Gastrocnemius medialis (tissue), 4 donors: ENCODE measurements around the gene HOXB1. TPM values are rescaled to one million over a fixed set of nuclear protein-coding genes. Genes with fewer than 3 reads are reported as not detected.

Experiments
- ATAC-seq, 2 donors: fragments of 150-250 bp; one replicate each; pipeline ENCODE4 v1.9.1; 2016
- DNase-seq, 2 donors: peaks; one replicate each; pipeline ENCODE4 v3.0.0-alpha.2; 2019
- H3K27ac ChIP-seq, 4 donors: fragments of 200-600 bp; sonication (generic); 1 replicate in 1 of 4; 2 replicates in 3 of 4; pipeline ENCODE4 v1.5.1; 2016 to 2018; ENCODE audit warnings: mild to moderate bottlenecking in 2 of 4, moderate library complexity in 1 of 4
- H3K27me3 ChIP-seq, 3 donors: fragments of 200-600 bp; sonication (generic) in 2 of 3; 1 replicate in 1 of 3; 2 replicates in 2 of 3; pipeline versions ENCODE4 v1.5.1 to v1.6.0; 2016 to 2019; ENCODE audit warnings: mild to moderate bottlenecking in 1 of 3, moderate library complexity in 1 of 3
- H3K36me3 ChIP-seq, 2 donors: fragments of 200-600 bp; sonication (generic) in 1 of 2; one replicate each; pipeline ENCODE4 v1.5.1; 2017 to 2018
- H3K4me1 ChIP-seq, 2 donors: fragments of 200-600 bp; sonication (generic) in 1 of 2; one replicate each; pipeline ENCODE4 v1.5.1; 2016 to 2017; ENCODE audit warnings: mild to moderate bottlenecking in 2 of 2
- H3K4me3 ChIP-seq, 4 donors: fragments of 200-600 bp; sonication (generic) in 3 of 4; 1 replicate in 1 of 4; 2 replicates in 3 of 4; pipeline ENCODE4 v1.5.1; 2016 to 2019; ENCODE audit warnings: mild to moderate bottlenecking in 2 of 4
- H3K9me3 ChIP-seq, 3 donors: fragments of 200-600 bp; sonication (generic) in 2 of 3; 1 replicate in 1 of 3; 2 replicates in 2 of 3; pipeline ENCODE4 v1.5.1; 2016 to 2019
- CTCF ChIP-seq, 5 experiments: fragments of 450-650 bp in 3 of 5; fragments of 200-600 bp in 2 of 5; sonication (generic) in 2 of 5; IDR thresholded peaks in 4 of 5; conservative IDR thresholded peaks in 1 of 5; 1 replicate in 4 of 5; 2 replicates in 1 of 5; pipeline ENCODE4 v1.5.1; 2016 to 2019; ENCODE audit warnings: antibody characterized with exemption in 5 of 5, mild to moderate bottlenecking in 3 of 5, moderate library complexity in 3 of 5
- POLR2A ChIP-seq, 2 donors: fragments of 450-650 bp; IDR thresholded peaks; one replicate each; pipeline ENCODE4 v1.6.1; 2017; ENCODE audit warnings: antibody characterized with exemption in 2 of 2, mild to moderate bottlenecking in 2 of 2, moderate library complexity in 2 of 2
- in situ Hi-C, 4 donors: fragments of 200-750 bp; cut with MboI; loops; one replicate each; pipeline versions ENCODE4 v1.15.0 to v1.8.0; 2017; ENCODE audit warnings: low sequenced_read_pairs in 4 of 4
- intact Hi-C: fragments of 100-400 bp; cut with DNase I; formaldehyde crosslinking; loops from one replicate; pipeline ENCODE4 v1.15.1; 2023; ENCODE audit warnings: low total_unique reads
- total RNA-seq, 4 donors: library from RNA; depleted of rRNA; stranded (reverse); fragments of >200 nt; gene quantifications; one replicate each; pipeline versions ENCODE4 v1.1.0 to v1.2.3, GENCODE V29; 2016

HOXB1 gene
- total RNA-seq, 4 donors from 2014 or later = not detected

GRCh38 chr17:48549281-48549630 lies 18.4 kb upstream of the HOXB1 start:
- DNase-seq = no peak
- intact Hi-C loops = no loop called here
- Histone ChIP-seq H3K4me3 (no peak overlapping the region), H3K27ac (no peak overlapping the region), H3K36me3 (no peaks in the 10 kb centered on the region), H3K9me3 (no peaks in the 10 kb centered on the region), H3K4me1 (peaks cover 3 to 36% of the 10 kb centered on the region in 2 donors), H3K27me3 (peaks cover 11 to 26% (median 15%) of the 10 kb centered on the region in 3 donors)
- ATAC-seq = no peak
- in situ Hi-C loops = no loop called here
- TF ChIP-seq CTCF (IDR thresholded peaks at IDR 0.05 in 4 of 5, conservative IDR thresholded peaks at IDR 0.05 in 1 of 5) (no peak), POLR2A (IDR thresholded peaks at IDR 0.05) (no peak)

GRCh38 chr17:48548523-48549280 lies 17.9 kb upstream of the HOXB1 start:
- DNase-seq (no peak), ATAC-seq (no peak)
- peak overlapping the region in 1 of 4 donors; percentile 31 for H3K4me3 ChIP-seq
- H3K9me3 ChIP-seq = no peaks in the 10 kb centered on the region
- in situ Hi-C loops (no loop called here), intact Hi-C loops (no loop called here)
- TF ChIP-seq CTCF (IDR thresholded peaks at IDR 0.05 in 4 of 5, conservative IDR thresholded peaks at IDR 0.05 in 1 of 5) (no peak), POLR2A (IDR thresholded peaks at IDR 0.05) (no peak)
- H3K27me3 ChIP-seq = peaks cover 12 to 28% (median 13%) of the 10 kb centered on the region in 3 donors
- peaks cover 0 to 32% of the 10 kb centered on the region in 2 donors for H3K4me1 ChIP-seq
- peak overlapping the region; percentile 16 to 94 (median 46) for H3K27ac ChIP-seq
- no peaks in the 10 kb centered on the region for H3K36me3 ChIP-seq

GRCh38 chr17:48547808-48548522 lies 17.2 kb upstream of the HOXB1 start:
- DNase-seq = no peak
- no peak for ATAC-seq
- H3K27me3 ChIP-seq = peaks cover 13 to 32% (median 21%) of the 10 kb centered on the region in 3 donors
- in situ Hi-C loops (no loop called here), intact Hi-C loops (no loop called here)
- peak overlapping the region; percentile 19 to 94 (median 55) for H3K27ac ChIP-seq
- peak overlapping the region; percentile 12 to 31 (median 26) for H3K4me3 ChIP-seq
- no peaks in the 10 kb centered on the region for H3K9me3 ChIP-seq
- no peaks in the 10 kb centered on the region for H3K36me3 ChIP-seq
- H3K4me1 ChIP-seq = peaks cover 0 to 30% of the 10 kb centered on the region in 2 donors
- no peak for TF ChIP-seq POLR2A (IDR thresholded peaks at IDR 0.05)
- no peak for TF ChIP-seq CTCF (IDR thresholded peaks at IDR 0.05 in 4 of 5, conservative IDR thresholded peaks at IDR 0.05 in 1 of 5)

GRCh38 chr17:48546924-48547807 lies 16.4 kb upstream of the HOXB1 start:
- Histone ChIP-seq H3K27ac (peak overlapping the region; percentile 37 to 94 (median 61)), H3K36me3 (no peaks in the 10 kb centered on the region), H3K9me3 (no peaks in the 10 kb centered on the region), H3K27me3 (peaks cover 13 to 30% (median 23%) of the 10 kb centered on the region in 3 donors), H3K4me1 (peaks cover 7 to 32% of the 10 kb centered on the region in 2 donors), H3K4me3 (peak overlapping the region; percentile 12 to 31 (median 26))
- DNase-seq (no peak), ATAC-seq (no peak)
- TF ChIP-seq CTCF (IDR thresholded peaks at IDR 0.05 in 4 of 5, conservative IDR thresholded peaks at IDR 0.05 in 1 of 5) = no peak
- TF ChIP-seq POLR2A (IDR thresholded peaks at IDR 0.05) = no peak
- in situ Hi-C loops = no loop called here
- intact Hi-C loops = no loop called here
